WI38 (cell line): ENCODE results near the gene HSD17B10.

Experiments
- H3K4me3 ChIP-seq: 2 replicates; pipeline ENCODE4 v1.5.1; 2011; ENCODE audit warnings: low read depth, mild to moderate bottlenecking, control low read depth, low read length
- CTCF ChIP-seq: IDR thresholded peaks from 2 replicates; pipeline ENCODE4 v1.5.1; 2012; ENCODE audit warnings: low read depth, mild to moderate bottlenecking, control low read depth, low read length

HSD17B10 gene

GRCh38 chrX:53437206-53437605 is 3.0 kb upstream of the HSD17B10 start:
- H3K4me3 ChIP-seq = no peak overlapping the region
- no peak for TF ChIP-seq CTCF

GRCh38 chrX:53435997-53436396 is 1.8 kb upstream of the HSD17B10 start:
- H3K4me3 ChIP-seq = no peak overlapping the region
- peak; percentile 92 for TF ChIP-seq CTCF

- TF ChIP-seq CTCF = no peak
- no peak overlapping the region for H3K4me3 ChIP-seq
Measured at GRCh38 chrX:53430231-53430630, 3.9 kb downstream of the HSD17B10 start.

- H3K4me3 ChIP-seq = no peak overlapping the region
- no peak for TF ChIP-seq CTCF
Measured at GRCh38 chrX:53429755-53430154, 4.4 kb downstream of the HSD17B10 start.

GRCh38 chrX:53422861-53423306 is 11.3 kb downstream of the HSD17B10 start, which contains the start of gene RIBC1:
TSS of gene RIBC1 (plus strand) at chrX:53422873. CDS start at chrX:53426277, 3,404 bp downstream.
- no peak for TF ChIP-seq CTCF
- peak within 1 kb of the TSS; percentile 84 for H3K4me3 ChIP-seq

- TF ChIP-seq CTCF = no peak
Measured at GRCh38 chrX:53422086-53422860, 11.9 kb downstream of the HSD17B10 start, which contains the start of gene SMC1A. TSS of gene SMC1A (minus strand) at chrX:53422654. CDS start at chrX:53422600, 54 bp downstream.

GRCh38 chrX:53421772-53422085 is 12.4 kb downstream of the HSD17B10 start:
- peak overlapping the region; percentile 84 for H3K4me3 ChIP-seq
- TF ChIP-seq CTCF = no peak

More at GRCh38 chrX:53422086-53422860, 11.9 kb downstream of the HSD17B10 start, which contains the start of gene SMC1A:
- peak within 1 kb of the TSS; percentile 84 for H3K4me3 ChIP-seq
